ENCODE data around the gene RNU6-8. TPM values are rescaled to one million over a fixed set of nuclear protein-coding genes. Genes with fewer than 3 reads are reported as not detected.

The RNU6-8 gene
- total and polyA plus RNA-seq, 2 donors (not counting 1 experiment from before 2014, with no cell fraction given), result not detected

DNA sequence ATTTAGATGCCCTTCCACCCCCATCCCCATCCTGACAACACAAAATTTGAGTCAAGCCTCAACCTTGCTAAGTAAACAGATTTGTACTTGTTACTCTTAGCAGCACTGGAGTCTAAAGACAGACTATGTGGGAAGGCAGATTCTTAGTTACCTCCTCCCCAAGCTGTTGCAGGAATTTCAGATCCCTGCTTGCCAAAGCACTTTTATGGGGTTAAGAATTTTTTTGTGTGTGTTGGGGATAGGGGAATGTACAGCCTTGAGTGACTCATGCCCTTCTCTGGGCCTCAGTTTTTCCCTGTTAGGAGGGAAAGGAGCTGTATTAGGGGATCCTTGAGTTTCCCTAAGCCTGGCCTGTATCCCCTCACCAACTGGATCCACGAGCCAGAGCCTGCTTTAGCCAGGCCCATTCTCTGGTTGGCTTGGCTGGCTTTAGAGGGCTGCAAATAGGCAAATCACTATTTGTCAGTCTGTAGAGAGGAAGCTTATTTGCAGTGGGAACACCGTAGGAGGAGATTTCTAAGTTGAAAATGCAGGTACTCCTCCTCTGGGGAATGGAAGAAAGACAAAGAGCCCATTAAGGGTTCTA is 27.7 kb upstream of the RNU6-8 start:
- Histone ChIP-seq H3K27ac (ENCODE audit: low read length in 2 of 2) (no peak overlapping the region), H3K9me3 (ENCODE audit: control extremely low read depth in 1 of 3, control insufficient read depth in 2 of 3, insufficient read depth in 1 of 3, low read length in 2 of 3) (no peaks in the 10 kb centered on the region), H2AFZ (ENCODE audit: insufficient read depth, low read depth, low read length, poor library complexity, severe bottlenecking) (no peak overlapping the region), H3K9ac (ENCODE audit: low read length) (no peak overlapping the region), H3K27me3 (replicated peaks in 1 of 4; ENCODE audit: control extremely low read depth in 1 of 4, control insufficient read depth in 3 of 4, insufficient read depth in 4 of 4, low read length in 3 of 4) (no peaks in the 10 kb centered on the region), H3K79me2 (ENCODE audit: control insufficient read depth, insufficient read depth, low read length) (no peaks in the 10 kb centered on the region), H3K4me1 (ENCODE audit: control insufficient read depth in 2 of 2, insufficient read depth in 2 of 2, low read length in 2 of 2) (no peaks in the 10 kb centered on the region), H4K20me1 (ENCODE audit: control insufficient read depth, insufficient read depth, low read length, poor library complexity, severe bottlenecking) (no peaks in the 10 kb centered on the region), H3K4me3 (ENCODE audit: control extremely low read depth in 1 of 5, extremely low read depth in 1 of 5, insufficient read depth in 1 of 5, low read depth in 2 of 5, low read length in 4 of 5) (no peak overlapping the region), H3K36me3 (replicated peaks in 1 of 2; ENCODE audit: control extremely low read depth in 1 of 2, control insufficient read depth in 1 of 2, extremely low read depth in 1 of 2, insufficient read depth in 2 of 2, low read length in 1 of 2) (no peaks in the 10 kb centered on the region), H3K4me2 (replicated peaks; ENCODE audit: low read depth, low read length, poor library complexity, severe bottlenecking) (no peak overlapping the region)
- Mint-ChIP-seq H3K27me3 (peaks cover 5% of the 10 kb centered on the region), H3K9me3 (ENCODE audit: insufficient read depth) (no peaks in the 10 kb centered on the region), H3K27ac (no peak overlapping the region), H3K4me3 (no peak overlapping the region), H3K4me1 (no peaks in the 10 kb centered on the region)
- ChIA-PET CTCF (interaction anchor here (1.0 to 1.5 kb wide), 2 partner anchors 20 to 155 kb away, joined by 3 read pairs; no protein-coding TSS in a partner anchor), POLR2A (no interaction called here)
- DNase-seq, result no peak
- WGBS (ENCODE audit: insufficient coverage), result 86% methylated on average over 1 of the region's 2 CpGs
- no peak for ATAC-seq (ENCODE audit: low read depth)
- TF ChIP-seq, protein P1, sequence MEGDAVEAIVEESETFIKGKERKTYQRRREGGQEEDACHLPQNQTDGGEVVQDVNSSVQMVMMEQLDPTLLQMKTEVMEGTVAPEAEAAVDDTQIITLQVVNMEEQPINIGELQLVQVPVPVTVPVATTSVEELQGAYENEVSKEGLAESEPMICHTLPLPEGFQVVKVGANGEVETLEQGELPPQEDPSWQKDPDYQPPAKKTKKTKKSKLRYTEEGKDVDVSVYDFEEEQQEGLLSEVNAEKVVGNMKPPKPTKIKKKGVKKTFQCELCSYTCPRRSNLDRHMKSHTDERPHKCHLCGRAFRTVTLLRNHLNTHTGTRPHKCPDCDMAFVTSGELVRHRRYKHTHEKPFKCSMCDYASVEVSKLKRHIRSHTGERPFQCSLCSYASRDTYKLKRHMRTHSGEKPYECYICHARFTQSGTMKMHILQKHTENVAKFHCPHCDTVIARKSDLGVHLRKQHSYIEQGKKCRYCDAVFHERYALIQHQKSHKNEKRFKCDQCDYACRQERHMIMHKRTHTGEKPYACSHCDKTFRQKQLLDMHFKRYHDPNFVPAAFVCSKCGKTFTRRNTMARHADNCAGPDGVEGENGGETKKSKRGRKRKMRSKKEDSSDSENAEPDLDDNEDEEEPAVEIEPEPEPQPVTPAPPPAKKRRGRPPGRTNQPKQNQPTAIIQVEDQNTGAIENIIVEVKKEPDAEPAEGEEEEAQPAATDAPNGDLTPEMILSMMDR (IDR thresholded peaks at IDR 0.05), result no peak
- TF ChIP-seq EZH2 (IDR thresholded peaks at IDR 0.05; ENCODE audit: borderline replicate concordance, insufficient read depth, low read depth, low read length, poor library complexity, severe bottlenecking), result no peak
- intact Hi-C loops (cut with micrococcal nuclease), result no loop called here

DNA sequence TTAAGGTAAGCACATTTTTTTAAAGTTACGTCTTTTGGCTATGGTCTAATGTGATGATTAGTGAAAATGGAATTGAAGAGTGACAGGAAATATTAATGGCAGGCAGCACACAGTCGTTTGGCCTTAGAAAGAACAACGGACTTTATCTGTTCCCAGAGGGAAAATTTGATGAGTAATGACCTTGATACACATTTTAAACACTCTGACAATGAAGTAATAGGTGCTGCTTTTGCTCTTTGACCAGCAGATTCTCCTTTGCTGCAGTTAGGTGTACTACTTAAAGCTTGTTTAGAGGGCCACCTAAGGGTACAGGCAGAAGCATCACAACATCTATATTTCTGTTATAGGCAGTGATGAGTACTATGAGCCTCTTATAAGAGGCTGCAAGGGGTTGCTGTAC is 27.1 kb upstream of the RNU6-8 start:
- Histone ChIP-seq H3K4me1 (ENCODE audit: control insufficient read depth in 2 of 2, insufficient read depth in 2 of 2, low read length in 2 of 2) (no peaks in the 10 kb centered on the region), H3K27me3 (replicated peaks in 1 of 4; ENCODE audit: control extremely low read depth in 1 of 4, control insufficient read depth in 3 of 4, insufficient read depth in 4 of 4, low read length in 3 of 4) (no peaks in the 10 kb centered on the region), H3K79me2 (ENCODE audit: control insufficient read depth, insufficient read depth, low read length) (no peaks in the 10 kb centered on the region), H3K9ac (ENCODE audit: low read length) (no peak overlapping the region), H3K27ac (ENCODE audit: low read length in 2 of 2) (no peak overlapping the region), H3K36me3 (replicated peaks in 1 of 2; ENCODE audit: control extremely low read depth in 1 of 2, control insufficient read depth in 1 of 2, extremely low read depth in 1 of 2, insufficient read depth in 2 of 2, low read length in 1 of 2) (no peaks in the 10 kb centered on the region), H3K4me3 (ENCODE audit: control extremely low read depth in 1 of 5, extremely low read depth in 1 of 5, insufficient read depth in 1 of 5, low read depth in 2 of 5, low read length in 4 of 5) (no peak overlapping the region), H3K9me3 (ENCODE audit: control extremely low read depth in 1 of 3, control insufficient read depth in 2 of 3, insufficient read depth in 1 of 3, low read length in 2 of 3) (no peaks in the 10 kb centered on the region), H3K4me2 (replicated peaks; ENCODE audit: low read depth, low read length, poor library complexity, severe bottlenecking) (no peak overlapping the region), H4K20me1 (ENCODE audit: control insufficient read depth, insufficient read depth, low read length, poor library complexity, severe bottlenecking) (no peaks in the 10 kb centered on the region), H2AFZ (ENCODE audit: insufficient read depth, low read depth, low read length, poor library complexity, severe bottlenecking) (no peak overlapping the region)
- H3K27ac Mint-ChIP-seq, result no peak overlapping the region
- no peaks in the 10 kb centered on the region for H3K4me1 Mint-ChIP-seq
- 100% methylated on average over 1 of the region's 3 CpGs for WGBS (ENCODE audit: insufficient coverage)
- POLR2A ChIA-PET, result no interaction called here
- intact Hi-C loops (cut with micrococcal nuclease), result no loop called here
- H3K27me3 Mint-ChIP-seq, result peaks cover 5% of the 10 kb centered on the region
- CTCF ChIA-PET, result interaction anchor here (1.0 to 1.5 kb wide), 2 partner anchors 21 to 154 kb away, joined by 3 read pairs; no protein-coding TSS in a partner anchor
- no peak for ATAC-seq (ENCODE audit: low read depth)
- no peaks in the 10 kb centered on the region for H3K9me3 Mint-ChIP-seq (ENCODE audit: insufficient read depth)
- TF ChIP-seq, protein P1 (IDR thresholded peaks at IDR 0.05), result no peak
- TF ChIP-seq EZH2 (IDR thresholded peaks at IDR 0.05; ENCODE audit: borderline replicate concordance, insufficient read depth, low read depth, low read length, poor library complexity, severe bottlenecking), result no peak
- DNase-seq, result no peak
- no peak overlapping the region for H3K4me3 Mint-ChIP-seq
